Cerebellar nuclear complex (tissue), 1 donor: ENCODE data around the gene IL18R1.

ENCODE experiments used
- DNase-seq, 2 experiments: peaks; one replicate each; lab custom pipeline; 2025; lab: John Stamatoyannopoulos, UW

The IL18R1 gene

GRCh38 chr2:102387763-102388546, 32.4 kb downstream of the IL18R1 start:
- DNase-seq: no peak

GRCh38 chr2:102391565-102391964, 36.0 kb downstream of the IL18R1 start:
- DNase-seq: no peak

- no peak for DNase-seq
Observed at GRCh38 chr2:102392096-102392495, 36.5 kb downstream of the IL18R1 start.

GRCh38 chr2:102392942-102393341, 37.3 kb downstream of the IL18R1 start:
- DNase-seq: no peak

- no peak for DNase-seq
Observed at GRCh38 chr2:102396012-102396411, 40.4 kb downstream of the IL18R1 start.

GRCh38 chr2:102397209-102397608, 41.6 kb downstream of the IL18R1 start:
- no peak for DNase-seq

GRCh38 chr2:102399499-102400141, 44.0 kb downstream of the IL18R1 start:
- no peak for DNase-seq

GRCh38 chr2:102401456-102401855, 45.9 kb downstream of the IL18R1 start:
- DNase-seq: no peak

GRCh38 chr2:102401865-102402264, 46.3 kb downstream of the IL18R1 start:
- no peak for DNase-seq

GRCh38 chr2:102410952-102411351, 55.4 kb downstream of the IL18R1 start:
- DNase-seq: no peak

GRCh38 chr2:102412199-102412598, 56.6 kb downstream of the IL18R1 start:
- DNase-seq: no peak

- no peak for DNase-seq
Observed at GRCh38 chr2:102417946-102418345, 62.4 kb downstream of the IL18R1 start.

- DNase-seq: no peak
Observed at GRCh38 chr2:102418421-102418961, 62.9 kb downstream of the IL18R1 start.

GRCh38 chr2:102420290-102420689, 64.7 kb downstream of the IL18R1 start:
- DNase-seq: no peak

GRCh38 chr2:102421890-102422759, 66.5 kb downstream of the IL18R1 start:
- DNase-seq: no peak

GRCh38 chr2:102422910-102423309, 67.3 kb downstream of the IL18R1 start, which contains the start of gene IL18RAP:
Gene IL18RAP (plus strand): TSS chr2:102423160. CDS start chr2:102423278, 118 bp downstream.
- no peak for DNase-seq

GRCh38 chr2:102423368-102423767, 67.8 kb downstream of the IL18R1 start:
- DNase-seq: no peak

- DNase-seq: no peak
Observed at GRCh38 chr2:102424754-102425153, 69.2 kb downstream of the IL18R1 start.

GRCh38 chr2:102425441-102426132, 70.0 kb downstream of the IL18R1 start:
- DNase-seq: no peak

- DNase-seq: no peak
Observed at GRCh38 chr2:102427249-102427648, 71.7 kb downstream of the IL18R1 start.

- no peak for DNase-seq
Observed at GRCh38 chr2:102428573-102428972, 73.0 kb downstream of the IL18R1 start.

- no peak for DNase-seq
Observed at GRCh38 chr2:102432386-102432785, 76.8 kb downstream of the IL18R1 start.
